ENCODE results near the gene KRT14.
"Not testable (repeated sequence)": the region's sequence is repeated elsewhere in the genome, so short reads cannot be mapped to it uniquely, and the experiment has no call there.

Gene KRT14

GRCh38 chr17:41619036-41619926 is 32.6 kb upstream of the KRT14 start:
- no peak overlapping the region for H3K4me3 ChIP-seq (replicated peaks; ENCODE audit: low read depth, low read length)
- no peak for DNase-seq (ENCODE audit: extremely low read depth, low read depth)
- no peak for TF ChIP-seq CTCF (IDR thresholded peaks at IDR 0.05; ENCODE audit: low read depth, low read length, missing control alignments)

GRCh38 chr17:41618341-41619035 is 31.8 kb upstream of the KRT14 start:
- DNase-seq (ENCODE audit: extremely low read depth, low read depth), result no peak
- no peak for TF ChIP-seq CTCF (IDR thresholded peaks at IDR 0.05; ENCODE audit: low read depth, low read length, missing control alignments)
- no peak overlapping the region for H3K4me3 ChIP-seq (replicated peaks; ENCODE audit: low read depth, low read length)

GRCh38 chr17:41617698-41618097 is 31.0 kb upstream of the KRT14 start:
- DNase-seq (ENCODE audit: extremely low read depth, low read depth), result no peak
- TF ChIP-seq CTCF (IDR thresholded peaks at IDR 0.05; ENCODE audit: low read depth, low read length, missing control alignments), result no peak
- H3K4me3 ChIP-seq (replicated peaks; ENCODE audit: low read depth, low read length), result no peak overlapping the region

- no peak for DNase-seq (ENCODE audit: extremely low read depth, low read depth)
- H3K4me3 ChIP-seq (replicated peaks; ENCODE audit: low read depth, low read length), result no peak overlapping the region
- no peak for TF ChIP-seq CTCF (IDR thresholded peaks at IDR 0.05; ENCODE audit: low read depth, low read length, missing control alignments)
Observed at GRCh38 chr17:41617136-41617535, 30.4 kb upstream of the KRT14 start.

- not testable (repeated sequence) for H3K4me3 ChIP-seq (replicated peaks; ENCODE audit: low read depth, low read length); DNase-seq (ENCODE audit: extremely low read depth, low read depth)
Observed at GRCh38 chr17:41616486-41616885, 29.8 kb upstream of the KRT14 start.

- TF ChIP-seq CTCF (IDR thresholded peaks at IDR 0.05; ENCODE audit: low read depth, low read length, missing control alignments), result no peak
- no peak overlapping the region for H3K4me3 ChIP-seq (replicated peaks; ENCODE audit: low read depth, low read length)
- no peak for DNase-seq (ENCODE audit: extremely low read depth, low read depth)
Observed at GRCh38 chr17:41615454-41615853, 28.8 kb upstream of the KRT14 start.

- not testable (repeated sequence) for DNase-seq (ENCODE audit: extremely low read depth, low read depth); H3K4me3 ChIP-seq (replicated peaks; ENCODE audit: low read depth, low read length)
Observed at GRCh38 chr17:41614767-41615166, 28.1 kb upstream of the KRT14 start.
